GM13977 (cell line): Measurements from ENCODE around the gene TPPP3.

Experiments
- DNase-seq: peaks from one replicate; pipeline ENCODE4 v3.0.0; 2012; ENCODE audit warnings: low spot score
- CTCF ChIP-seq: IDR thresholded peaks from 2 replicates; pipeline ENCODE4 v1.5.1; 2012; ENCODE audit warnings: mild to moderate bottlenecking, control low read depth; ENCODE audit not compliant: insufficient read depth; ENCODE audit errors: extremely low read depth, missing control alignments
- in situ Hi-C: fragments of 300-500 bp; cut with MboI; formaldehyde crosslinking; loops from one replicate; pipeline ENCODE4 v1.12.0; 2022; ENCODE audit warnings: low sequenced_read_pairs, low pct_unique_long_range_greater_than_20kb, mixed read lengths, inconsistent platforms; ENCODE audit not compliant: unreplicated experiment

TPPP3 gene

GRCh38 chr16:67426022-67426421, 32.7 kb upstream of the TPPP3 start:
- in situ Hi-C loops: no loop called here
- no peak for TF ChIP-seq CTCF
- no peak for DNase-seq

GRCh38 chr16:67425580-67425979, 32.3 kb upstream of the TPPP3 start:
- in situ Hi-C loops: no loop called here

GRCh38 chr16:67425061-67425460, 31.8 kb upstream of the TPPP3 start:
- TF ChIP-seq CTCF: no peak
- in situ Hi-C loops: no loop called here
- DNase-seq: no peak

More at GRCh38 chr16:67425580-67425979, 32.3 kb upstream of the TPPP3 start:
- TF ChIP-seq CTCF: no peak
- no peak for DNase-seq

- TF ChIP-seq CTCF: no peak
- no peak for DNase-seq
- in situ Hi-C loops: no loop called here
Observed at GRCh38 chr16:67424261-67424615, 30.9 kb upstream of the TPPP3 start.

GRCh38 chr16:67423611-67424260, 30.4 kb upstream of the TPPP3 start:
- in situ Hi-C loops: no loop called here
- no peak for DNase-seq
- no peak for TF ChIP-seq CTCF

GRCh38 chr16:67423015-67423414, 29.7 kb upstream of the TPPP3 start:
- no peak for DNase-seq
- no peak for TF ChIP-seq CTCF
- in situ Hi-C loops: no loop called here

GRCh38 chr16:67421030-67421429, 27.7 kb upstream of the TPPP3 start:
- TF ChIP-seq CTCF: no peak
- in situ Hi-C loops: no loop called here

More at GRCh38 chr16:67421030-67421429, 27.7 kb upstream of the TPPP3 start:
- no peak for DNase-seq
